Stimulated activated CD4-positive, alpha-beta T cell treated with anti-CD3 and anti-CD28 coated beads, Interleukin-4, amount 100 ng/mL, for 24 hours (primary cell): ENCODE results near the gene USP17L30.
A peak's percentile ranks its signal among the peaks of the same experiment; 100 is the strongest.
"Not testable (repeated sequence)": the region's sequence is repeated elsewhere in the genome, so short reads cannot be mapped to it uniquely, and the experiment has no call there.

ENCODE experiments used
- DNase-seq: peaks from one replicate; pipeline ENCODE4 v3.0.0-alpha.2; 2020

Gene USP17L30, protein sequence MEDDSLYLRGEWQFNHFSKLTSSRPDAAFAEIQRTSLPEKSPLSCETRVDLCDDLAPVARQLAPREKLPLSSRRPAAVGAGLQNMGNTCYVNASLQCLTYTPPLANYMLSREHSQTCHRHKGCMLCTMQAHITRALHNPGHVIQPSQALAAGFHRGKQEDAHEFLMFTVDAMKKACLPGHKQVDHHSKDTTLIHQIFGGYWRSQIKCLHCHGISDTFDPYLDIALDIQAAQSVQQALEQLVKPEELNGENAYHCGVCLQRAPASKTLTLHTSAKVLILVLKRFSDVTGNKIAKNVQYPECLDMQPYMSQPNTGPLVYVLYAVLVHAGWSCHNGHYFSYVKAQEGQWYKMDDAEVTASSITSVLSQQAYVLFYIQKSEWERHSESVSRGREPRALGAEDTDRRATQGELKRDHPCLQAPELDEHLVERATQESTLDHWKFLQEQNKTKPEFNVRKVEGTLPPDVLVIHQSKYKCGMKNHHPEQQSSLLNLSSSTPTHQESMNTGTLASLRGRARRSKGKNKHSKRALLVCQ

DNA sequence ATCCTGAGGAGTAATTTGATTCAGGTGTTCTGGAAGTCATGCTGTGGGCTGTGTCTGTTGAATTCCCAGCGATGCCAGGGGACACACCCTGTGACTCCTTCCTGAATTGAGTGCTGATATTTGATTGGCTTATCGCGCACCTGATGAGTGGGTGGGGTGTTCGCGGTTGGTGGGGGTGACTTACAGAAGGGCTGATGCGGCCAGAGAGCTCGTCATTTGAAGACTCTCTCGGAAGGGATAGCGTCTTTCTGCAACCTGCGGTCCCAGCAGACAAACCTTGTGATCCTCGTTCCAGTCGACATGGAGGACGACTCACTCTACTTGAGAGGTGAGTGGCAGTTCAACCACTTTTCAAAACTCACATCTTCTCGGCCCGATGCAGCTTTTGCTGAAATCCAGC is at the start of gene USP17L30:
Gene USP17L30 (plus strand): TSS at position 301 of the 400 bp plus-strand sequence. CDS start 0 bp downstream, at position 301.
- not testable (repeated sequence) for DNase-seq

DNA sequence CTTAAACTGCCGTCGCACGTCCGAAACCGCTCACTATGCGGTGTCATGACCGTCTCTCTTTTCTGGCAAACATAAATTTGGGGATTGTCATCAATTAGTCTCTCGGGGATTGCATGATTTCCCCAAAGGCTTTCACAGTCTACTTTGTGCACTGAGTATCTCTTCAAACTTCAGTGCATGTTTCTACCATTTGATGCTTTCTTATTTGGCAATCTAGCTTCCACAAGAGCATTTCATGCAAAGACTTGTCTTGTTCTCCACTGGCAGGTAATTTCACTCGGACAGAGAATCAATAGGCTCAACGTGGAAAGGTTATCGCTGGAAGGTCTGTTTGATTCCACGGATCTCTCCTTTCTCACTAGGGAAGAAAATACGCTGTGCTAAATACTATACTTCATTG is 38.7 kb upstream of the USP17L30 start:
- DNase-seq, result not testable (repeated sequence)

DNA sequence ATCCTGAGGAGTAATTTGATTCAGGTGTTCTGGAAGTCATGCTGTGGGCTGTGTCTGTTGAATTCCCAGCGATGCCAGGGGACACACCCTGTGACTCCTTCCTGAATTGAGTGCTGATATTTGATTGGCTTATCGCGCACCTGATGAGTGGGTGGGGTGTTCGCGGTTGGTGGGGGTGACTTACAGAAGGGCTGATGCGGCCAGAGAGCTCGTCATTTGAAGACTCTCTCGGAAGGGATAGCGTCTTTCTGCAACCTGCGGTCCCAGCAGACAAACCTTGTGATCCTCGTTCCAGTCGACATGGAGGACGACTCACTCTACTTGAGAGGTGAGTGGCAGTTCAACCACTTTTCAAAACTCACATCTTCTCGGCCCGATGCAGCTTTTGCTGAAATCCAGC is 38.1 kb upstream of the USP17L30 start, which contains the start of gene USP17L24:
Gene USP17L24 (plus strand): TSS at position 301 of the 400 bp plus-strand sequence. CDS start 0 bp downstream, at position 301.
- DNase-seq, result not testable (repeated sequence)

DNA sequence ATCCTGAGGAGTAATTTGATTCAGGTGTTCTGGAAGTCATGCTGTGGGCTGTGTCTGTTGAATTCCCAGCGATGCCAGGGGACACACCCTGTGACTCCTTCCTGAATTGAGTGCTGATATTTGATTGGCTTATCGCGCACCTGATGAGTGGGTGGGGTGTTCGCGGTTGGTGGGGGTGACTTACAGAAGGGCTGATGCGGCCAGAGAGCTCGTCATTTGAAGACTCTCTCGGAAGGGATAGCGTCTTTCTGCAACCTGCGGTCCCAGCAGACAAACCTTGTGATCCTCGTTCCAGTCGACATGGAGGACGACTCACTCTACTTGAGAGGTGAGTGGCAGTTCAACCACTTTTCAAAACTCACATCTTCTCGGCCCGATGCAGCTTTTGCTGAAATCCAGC is 33.3 kb upstream of the USP17L30 start, which contains the start of gene USP17L25:
Gene USP17L25 (plus strand): TSS at position 301 of the 400 bp plus-strand sequence. CDS start 0 bp downstream, at position 301.
- not testable (repeated sequence) for DNase-seq

DNA sequence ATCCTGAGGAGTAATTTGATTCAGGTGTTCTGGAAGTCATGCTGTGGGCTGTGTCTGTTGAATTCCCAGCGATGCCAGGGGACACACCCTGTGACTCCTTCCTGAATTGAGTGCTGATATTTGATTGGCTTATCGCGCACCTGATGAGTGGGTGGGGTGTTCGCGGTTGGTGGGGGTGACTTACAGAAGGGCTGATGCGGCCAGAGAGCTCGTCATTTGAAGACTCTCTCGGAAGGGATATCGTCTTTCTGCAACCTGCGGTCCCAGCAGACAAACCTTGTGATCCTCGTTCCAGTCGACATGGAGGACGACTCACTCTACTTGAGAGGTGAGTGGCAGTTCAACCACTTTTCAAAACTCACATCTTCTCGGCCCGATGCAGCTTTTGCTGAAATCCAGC is 28.6 kb upstream of the USP17L30 start, which contains the start of gene USP17L26:
Gene USP17L26 (plus strand): TSS at position 301 of the 400 bp plus-strand sequence. CDS start 0 bp downstream, at position 301.
- DNase-seq, result not testable (repeated sequence)

DNA sequence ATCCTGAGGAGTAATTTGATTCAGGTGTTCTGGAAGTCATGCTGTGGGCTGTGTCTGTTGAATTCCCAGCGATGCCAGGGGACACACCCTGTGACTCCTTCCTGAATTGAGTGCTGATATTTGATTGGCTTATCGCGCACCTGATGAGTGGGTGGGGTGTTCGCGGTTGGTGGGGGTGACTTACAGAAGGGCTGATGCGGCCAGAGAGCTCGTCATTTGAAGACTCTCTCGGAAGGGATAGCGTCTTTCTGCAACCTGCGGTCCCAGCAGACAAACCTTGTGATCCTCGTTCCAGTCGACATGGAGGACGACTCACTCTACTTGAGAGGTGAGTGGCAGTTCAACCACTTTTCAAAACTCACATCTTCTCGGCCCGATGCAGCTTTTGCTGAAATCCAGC is 23.8 kb upstream of the USP17L30 start, which contains the start of gene USP17L5:
Gene USP17L5 (plus strand): TSS at position 301 of the 400 bp plus-strand sequence. CDS start 0 bp downstream, at position 301.
- DNase-seq, result not testable (repeated sequence)

DNA sequence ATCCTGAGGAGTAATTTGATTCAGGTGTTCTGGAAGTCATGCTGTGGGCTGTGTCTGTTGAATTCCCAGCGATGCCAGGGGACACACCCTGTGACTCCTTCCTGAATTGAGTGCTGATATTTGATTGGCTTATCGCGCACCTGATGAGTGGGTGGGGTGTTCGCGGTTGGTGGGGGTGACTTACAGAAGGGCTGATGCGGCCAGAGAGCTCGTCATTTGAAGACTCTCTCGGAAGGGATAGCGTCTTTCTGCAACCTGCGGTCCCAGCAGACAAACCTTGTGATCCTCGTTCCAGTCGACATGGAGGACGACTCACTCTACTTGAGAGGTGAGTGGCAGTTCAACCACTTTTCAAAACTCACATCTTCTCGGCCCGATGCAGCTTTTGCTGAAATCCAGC is 19.1 kb upstream of the USP17L30 start, which contains the start of gene USP17L27:
Gene USP17L27 (plus strand): TSS at position 301 of the 400 bp plus-strand sequence. CDS start 0 bp downstream, at position 301.
- DNase-seq, result not testable (repeated sequence)

DNA sequence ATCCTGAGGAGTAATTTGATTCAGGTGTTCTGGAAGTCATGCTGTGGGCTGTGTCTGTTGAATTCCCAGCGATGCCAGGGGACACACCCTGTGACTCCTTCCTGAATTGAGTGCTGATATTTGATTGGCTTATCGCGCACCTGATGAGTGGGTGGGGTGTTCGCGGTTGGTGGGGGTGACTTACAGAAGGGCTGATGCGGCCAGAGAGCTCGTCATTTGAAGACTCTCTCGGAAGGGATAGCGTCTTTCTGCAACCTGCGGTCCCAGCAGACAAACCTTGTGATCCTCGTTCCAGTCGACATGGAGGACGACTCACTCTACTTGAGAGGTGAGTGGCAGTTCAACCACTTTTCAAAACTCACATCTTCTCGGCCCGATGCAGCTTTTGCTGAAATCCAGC is 14.3 kb upstream of the USP17L30 start, which contains the start of gene USP17L28:
Gene USP17L28 (plus strand): TSS at position 301 of the 400 bp plus-strand sequence. CDS start 0 bp downstream, at position 301.
- DNase-seq, result not testable (repeated sequence)

DNA sequence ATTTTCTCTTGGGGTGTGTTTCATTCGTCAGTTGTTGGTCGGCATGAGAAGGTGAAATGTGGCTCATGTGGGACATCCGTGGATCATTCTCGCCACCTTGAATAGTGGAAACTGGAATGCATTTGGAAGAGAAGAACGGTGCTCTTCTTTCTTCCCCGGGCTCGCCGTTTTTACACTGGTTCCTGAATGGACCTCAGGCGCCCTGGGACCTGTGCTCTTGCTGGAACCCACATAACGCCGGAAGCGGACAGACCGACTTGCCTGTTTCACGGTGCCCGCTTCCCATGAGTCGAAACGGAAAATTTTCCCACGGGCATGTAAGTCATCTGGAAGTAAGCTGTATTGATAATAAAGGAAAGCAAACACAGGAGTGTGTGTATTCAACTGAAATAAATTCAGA is 12.1 kb upstream of the USP17L30 start:
- DNase-seq, result not testable (repeated sequence)

DNA sequence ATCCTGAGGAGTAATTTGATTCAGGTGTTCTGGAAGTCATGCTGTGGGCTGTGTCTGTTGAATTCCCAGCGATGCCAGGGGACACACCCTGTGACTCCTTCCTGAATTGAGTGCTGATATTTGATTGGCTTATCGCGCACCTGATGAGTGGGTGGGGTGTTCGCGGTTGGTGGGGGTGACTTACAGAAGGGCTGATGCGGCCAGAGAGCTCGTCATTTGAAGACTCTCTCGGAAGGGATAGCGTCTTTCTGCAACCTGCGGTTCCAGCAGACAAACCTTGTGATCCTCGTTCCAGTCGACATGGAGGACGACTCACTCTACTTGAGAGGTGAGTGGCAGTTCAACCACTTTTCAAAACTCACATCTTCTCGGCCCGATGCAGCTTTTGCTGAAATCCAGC is 9.6 kb upstream of the USP17L30 start, which contains the start of gene USP17L29:
Gene USP17L29 (plus strand): TSS at position 301 of the 400 bp plus-strand sequence. CDS start 0 bp downstream, at position 301.
- not testable (repeated sequence) for DNase-seq

DNA sequence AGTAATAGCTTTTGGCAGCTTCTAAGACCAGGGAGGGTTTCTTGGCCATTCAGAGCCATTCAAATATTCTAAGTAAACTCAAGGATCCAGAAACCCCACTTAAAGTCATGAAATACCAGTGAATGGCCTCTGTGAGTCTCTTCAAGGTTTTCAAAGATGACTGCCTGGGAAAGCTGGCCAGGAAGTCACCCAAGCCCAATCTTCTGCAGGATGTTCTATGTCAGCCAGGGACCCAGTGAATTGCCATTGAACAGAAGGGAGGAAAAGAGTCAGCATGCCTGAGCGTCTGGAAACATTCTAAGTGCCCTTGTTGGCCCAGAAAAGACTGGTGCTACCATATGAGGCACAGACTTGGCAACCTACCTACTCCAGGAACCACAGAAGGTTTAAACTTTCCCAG is 17.0 kb downstream of the USP17L30 start:
- not testable (repeated sequence) for DNase-seq

DNA sequence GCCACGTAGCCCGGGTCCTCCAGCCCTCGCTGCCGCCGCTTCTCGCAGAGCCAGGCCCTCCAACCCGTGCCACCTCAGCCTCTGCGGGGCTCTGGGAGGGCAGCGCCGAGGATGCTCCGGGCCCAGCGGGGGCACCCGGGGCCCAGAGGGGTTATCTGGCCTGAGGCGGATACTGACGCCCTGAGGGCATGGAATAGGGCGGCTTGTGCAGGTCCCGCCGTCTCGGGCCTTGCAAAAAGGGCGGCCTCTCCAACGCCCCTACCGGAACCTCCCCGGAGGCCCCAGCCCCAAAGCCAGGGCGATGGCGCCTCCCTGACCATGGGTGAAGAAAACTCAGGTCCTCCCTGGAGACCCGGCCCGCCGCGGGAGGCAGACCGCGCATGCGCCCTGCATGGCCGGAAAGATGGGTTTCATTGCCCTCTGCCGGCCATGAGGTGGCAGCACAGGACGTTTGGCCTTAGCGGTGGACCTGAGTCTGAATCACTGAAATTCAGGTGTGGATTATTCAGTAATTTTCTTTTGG is 18.1 kb downstream of the USP17L30 start:
- peak; percentile 71 for DNase-seq

DNA sequence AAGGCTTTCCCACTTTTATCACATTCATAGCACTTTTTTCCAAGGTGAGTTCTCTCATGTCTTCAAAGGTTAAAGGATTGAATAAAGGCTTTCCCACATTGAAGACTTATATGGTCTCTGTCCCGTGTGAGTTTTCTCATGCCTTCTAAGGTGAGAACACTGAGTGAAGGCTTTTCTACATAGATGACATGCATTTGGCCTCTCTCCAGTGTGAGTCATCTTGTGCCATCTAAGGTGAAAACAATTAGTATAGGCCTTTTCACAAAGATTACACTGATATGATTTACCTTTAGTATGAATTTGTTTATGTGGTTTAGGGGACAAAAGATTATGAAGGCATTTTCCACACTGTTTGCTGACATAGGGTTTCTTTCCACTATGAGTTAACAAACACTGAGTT is 21.2 kb downstream of the USP17L30 start:
- no peak for DNase-seq

DNA sequence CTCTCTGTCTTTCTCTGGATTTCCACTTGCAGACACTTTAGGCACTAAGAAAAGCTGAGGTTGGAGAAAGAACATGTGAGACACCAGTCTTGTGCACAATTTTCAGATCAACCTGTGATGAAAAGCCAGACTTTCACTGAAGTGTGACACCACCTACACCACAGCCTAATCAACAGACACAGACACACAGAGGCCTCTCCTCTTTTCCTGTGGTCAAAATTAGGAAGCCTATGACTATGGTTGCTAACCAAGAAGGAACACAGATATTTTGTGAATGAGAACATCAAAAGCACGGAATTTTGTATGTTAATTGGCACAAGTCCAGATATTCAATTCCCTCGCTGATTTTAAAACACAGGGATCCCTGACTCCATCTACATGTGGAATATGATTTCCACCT is 26.1 kb downstream of the USP17L30 start:
- not testable (repeated sequence) for DNase-seq

DNA sequence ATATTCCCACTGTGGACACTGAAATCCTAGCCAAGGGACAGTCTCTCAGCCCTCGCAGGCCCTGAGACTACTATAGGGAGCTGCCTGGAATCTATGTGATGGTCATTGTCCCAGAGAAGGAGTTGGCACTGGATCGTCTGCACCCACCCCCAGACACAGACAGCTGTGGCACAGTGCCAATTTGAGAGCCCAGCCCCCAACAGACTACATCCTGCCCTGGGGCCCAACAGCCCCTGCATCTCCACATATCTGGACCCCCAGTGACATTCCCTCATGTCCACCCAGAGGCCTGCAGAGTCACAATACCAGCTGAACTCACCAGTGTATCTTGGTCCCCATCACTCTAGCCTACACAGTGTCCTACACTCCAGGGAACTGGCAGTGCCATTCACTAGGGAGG is 42.8 kb downstream of the USP17L30 start:
- DNase-seq, result not testable (repeated sequence)

DNA sequence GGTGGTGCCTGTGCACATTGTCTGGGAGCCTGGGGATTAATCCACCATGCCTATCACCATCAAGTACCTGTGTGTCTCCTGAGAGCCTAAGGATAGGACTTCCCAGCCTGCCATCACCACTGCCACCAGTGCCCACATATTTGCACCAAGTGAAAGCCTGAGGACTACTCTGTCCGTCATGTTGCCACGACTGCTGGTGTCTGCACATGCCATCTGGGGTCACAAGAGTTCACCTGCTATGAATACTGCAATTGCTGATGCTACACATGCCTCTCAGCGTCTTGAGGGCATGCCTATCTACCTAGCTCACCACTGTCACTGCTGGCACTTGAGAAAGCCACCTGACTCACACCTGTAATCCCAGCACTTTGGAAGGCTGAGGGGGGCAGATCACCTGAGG is 43.6 kb downstream of the USP17L30 start:
- not testable (repeated sequence) for DNase-seq

DNA sequence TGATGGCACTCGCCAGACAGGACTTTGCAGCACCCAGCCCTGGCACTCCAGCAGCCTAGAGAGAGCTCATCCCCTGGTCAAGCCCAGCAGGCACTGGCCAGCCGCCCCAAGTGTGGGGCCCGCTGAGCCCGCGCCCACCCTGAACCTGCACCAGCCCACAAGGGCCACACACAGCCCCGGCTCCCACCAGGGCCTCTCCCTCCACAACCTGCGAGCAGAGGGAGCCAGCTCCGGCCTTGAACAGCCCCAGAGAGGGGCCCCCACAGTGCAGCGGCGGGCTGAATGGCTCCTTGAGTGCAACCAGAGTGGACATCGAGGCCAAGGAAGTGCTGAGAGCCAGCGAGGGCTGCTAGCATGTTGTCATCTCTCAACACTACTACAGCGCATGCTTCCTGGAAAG is 46.9 kb downstream of the USP17L30 start:
- DNase-seq, result no peak
